Measurements from ENCODE around the gene PANX1.
"Not testable (repeated sequence)": the region's sequence is repeated elsewhere in the genome, so short reads cannot be mapped to it uniquely, and the experiment has no call there.

Gene PANX1

DNA sequence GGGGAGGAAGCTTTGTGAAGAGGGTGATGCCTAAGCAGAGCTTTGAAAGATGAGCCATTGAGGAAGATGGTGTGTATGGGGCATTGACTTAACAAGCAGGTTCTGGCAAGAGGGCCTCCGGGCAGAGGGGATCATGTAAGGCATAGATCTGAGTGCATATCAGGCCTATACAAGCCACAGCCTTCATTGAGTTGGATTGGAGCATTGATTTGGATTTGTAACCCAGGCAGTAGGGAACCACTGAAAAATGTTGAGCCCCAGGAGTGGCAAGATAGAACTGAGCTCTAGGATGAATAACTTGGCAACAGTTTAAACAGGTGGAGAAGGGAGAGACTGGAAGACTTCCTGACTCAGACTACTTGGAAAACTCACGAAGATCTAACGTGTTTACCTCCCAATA, 21.4 kb downstream of the PANX1 start:
- no peak for DNase-seq (ENCODE audit: low spot score)

DNA sequence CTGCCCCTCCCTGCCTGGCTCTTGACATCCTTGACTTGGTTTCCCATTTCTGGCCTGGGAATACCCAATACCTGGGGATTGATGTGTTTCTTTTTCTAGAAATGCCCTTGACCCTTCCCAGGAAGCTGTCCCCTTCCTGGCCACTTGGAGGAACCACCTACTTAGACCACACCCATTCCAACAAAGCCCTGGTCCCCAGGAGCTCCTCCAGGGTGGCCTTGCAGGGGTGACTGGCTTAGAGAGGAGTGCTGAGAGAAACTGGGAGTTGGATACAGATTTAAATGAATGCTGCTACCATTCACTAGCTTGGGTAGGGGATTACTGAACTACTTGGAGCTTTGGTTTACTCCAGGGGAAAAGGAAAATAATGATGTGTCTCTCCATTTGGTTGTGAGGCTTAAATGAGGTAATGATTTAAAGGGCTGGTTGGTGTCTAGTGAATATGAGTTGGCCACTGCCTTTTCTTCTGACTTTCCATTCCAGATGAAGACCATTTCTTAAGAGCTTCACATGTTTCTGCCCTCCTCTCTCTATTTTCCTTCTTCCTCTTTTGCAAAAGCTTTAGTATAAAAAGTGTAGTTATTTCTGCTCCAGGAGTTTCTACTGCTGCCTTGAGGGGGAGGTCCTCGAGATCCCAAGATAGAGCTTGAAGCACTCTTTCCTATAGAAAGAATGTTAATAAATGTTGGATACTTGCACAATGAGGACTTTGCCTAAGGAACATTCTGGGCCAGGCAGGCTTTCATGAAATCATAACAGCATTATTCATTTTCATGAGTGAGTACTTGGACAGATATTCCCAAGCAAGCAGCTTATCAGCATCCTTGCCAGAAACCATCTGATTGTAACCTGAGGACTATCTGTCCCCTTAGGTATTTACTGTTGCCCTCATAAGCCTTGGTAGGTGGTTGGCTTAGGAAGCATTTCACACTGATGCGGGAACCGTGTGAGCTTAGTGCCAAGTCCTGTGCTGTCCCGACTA, 22.4 kb downstream of the PANX1 start:
- no peak for DNase-seq (ENCODE audit: low spot score)

DNA sequence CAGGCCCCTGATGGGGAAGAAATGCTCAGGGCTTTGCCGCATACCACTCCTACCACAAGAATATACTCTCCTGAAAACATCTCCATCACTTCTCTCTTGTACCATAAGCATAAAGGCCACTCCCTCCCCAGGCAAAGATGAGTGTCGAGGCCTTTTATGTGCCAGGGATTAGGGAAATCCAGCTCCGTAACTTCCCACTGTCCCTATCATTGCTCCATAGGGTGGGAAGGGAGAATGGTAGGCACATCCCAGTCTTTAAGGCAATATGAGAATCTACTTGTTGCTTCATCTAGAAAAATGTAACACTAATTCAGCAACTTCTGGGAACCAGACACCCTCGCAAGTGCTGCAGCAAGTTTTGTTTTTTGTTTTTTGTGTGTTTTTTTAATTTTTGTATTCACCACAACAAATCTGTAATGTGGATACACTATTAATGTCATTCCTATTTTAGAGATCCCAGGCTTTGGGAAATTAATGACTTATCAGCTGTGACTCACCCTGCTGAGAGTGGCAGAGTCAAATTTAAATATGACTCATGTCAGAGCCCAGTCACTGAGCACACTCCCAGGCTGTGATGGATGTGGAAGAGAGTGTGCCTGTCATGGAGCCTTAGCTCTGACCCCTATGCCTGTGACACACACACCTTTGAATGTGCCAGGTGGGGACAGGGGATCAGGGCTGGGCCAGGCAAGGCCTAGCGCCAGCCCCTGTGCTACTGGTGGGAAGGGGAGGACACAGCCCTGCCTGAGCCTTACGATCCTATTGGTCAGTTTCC, 23.4 kb downstream of the PANX1 start:
- DNase-seq (ENCODE audit: low spot score), result no peak

DNA sequence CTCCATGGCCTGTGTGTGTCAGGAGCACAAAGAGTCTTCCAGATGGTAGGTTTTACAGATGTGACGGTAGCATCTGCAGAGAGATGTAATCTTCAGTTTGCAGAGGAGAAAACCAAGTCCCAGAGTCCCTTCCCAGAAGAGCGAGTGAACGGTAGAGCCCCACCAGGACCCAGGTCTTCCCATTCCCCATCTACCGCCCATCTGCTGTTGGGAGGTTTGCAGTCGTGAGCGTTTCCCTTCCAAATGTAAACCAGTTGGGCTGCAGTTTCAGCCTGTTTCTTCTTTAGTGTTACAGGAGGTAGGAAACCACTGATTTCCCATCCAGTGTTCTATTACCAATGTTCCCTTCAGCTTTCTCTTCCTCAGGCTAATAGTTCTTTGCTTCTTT, 24.0 kb downstream of the PANX1 start:
- DNase-seq (ENCODE audit: low spot score), result no peak

DNA sequence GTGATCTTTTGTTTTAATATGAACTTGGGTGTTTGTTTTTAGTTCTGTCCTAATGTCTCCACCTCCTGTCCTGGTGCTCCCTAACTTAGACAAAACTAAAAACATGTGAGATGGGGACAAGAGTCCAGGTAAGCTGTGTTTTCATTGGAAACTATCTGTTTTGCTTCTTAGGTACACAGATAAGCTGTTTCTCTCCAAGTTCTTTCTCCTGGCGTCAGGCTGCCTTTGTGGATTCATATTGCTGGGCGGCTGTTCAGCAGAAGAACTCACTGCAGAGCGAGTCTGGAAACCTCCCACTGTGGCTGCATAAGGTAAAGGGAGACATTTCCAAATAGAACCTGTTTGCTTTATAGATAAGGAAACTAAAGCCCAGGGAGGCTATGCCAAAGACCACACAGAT, 24.7 kb downstream of the PANX1 start:
- no peak for DNase-seq (ENCODE audit: low spot score)

DNA sequence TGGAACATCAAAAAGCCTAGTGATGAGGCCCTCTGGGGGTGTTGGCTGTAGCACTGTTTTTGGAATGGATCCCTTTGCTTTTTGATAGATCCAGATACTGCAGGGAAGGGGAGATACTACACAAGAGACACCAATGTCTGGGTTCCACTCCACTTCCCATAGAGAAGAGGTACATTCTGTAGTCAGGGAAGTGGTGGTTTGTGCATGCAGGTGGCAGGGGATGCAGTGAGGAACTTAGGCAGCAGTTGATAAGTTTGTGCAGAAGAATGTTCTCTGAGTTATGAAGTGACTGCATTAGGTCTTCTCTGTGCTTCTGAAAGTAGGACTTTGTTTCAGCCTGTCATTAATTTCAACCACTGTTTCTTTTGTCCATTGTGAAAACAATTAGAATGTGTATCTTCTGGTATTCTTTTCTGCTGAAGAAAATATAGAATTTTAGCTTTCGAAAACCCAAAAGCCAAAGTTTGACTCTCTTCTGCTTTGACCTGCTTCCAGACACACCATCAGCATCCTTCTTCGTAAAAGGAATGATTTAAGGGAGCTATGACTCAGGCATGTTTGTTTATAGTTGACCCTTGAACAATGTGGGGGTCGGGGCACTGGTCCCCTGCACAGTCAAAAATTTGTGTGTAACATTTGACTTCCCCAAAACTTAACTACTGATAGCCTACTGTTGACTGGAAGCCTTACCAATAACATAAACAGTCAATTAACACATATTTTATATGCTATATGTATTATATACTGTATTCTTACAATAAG, 25.6 kb downstream of the PANX1 start:
- DNase-seq (ENCODE audit: low spot score), result no peak

DNA sequence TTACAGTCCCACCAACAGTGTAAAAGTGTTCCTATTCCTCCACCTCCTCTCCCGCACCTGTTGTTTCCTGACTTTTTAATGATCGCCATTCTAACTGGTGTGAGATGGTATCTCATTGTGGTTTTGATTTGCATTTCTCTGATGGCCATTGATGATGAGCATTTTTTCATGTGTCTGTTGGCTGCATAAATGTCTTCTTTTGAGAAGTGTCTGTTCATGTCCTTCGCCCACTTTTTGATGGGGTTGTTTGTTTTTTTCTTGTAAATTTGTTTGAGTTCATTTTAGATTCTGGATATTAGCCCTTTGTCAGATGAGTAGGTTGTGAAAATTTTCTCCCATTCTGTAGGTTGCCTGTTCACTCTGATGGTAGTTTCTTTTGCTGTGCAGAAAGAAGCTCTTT, 28.7 kb downstream of the PANX1 start:
- not testable (repeated sequence) for DNase-seq (ENCODE audit: low spot score)

DNA sequence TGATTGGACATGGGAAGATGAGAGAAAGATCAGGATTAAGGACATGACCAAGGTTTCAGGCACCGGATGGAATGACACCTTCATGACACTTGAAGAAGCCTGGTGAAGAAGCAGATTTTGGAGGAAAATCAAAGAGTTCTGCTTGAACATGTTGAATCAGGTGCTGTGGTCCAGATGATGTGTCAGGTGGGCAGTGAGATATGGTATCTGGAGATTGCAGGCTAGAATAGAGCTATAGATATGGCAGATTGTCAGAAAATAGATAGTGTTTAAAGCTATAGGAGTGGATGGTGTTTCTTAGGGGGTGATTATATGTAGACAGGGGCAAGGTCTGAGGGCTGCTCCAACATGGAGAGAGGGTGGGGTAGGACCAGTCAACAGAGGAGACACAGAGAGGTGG, 40.2 kb downstream of the PANX1 start:
- DNase-seq (ENCODE audit: low spot score), result no peak

DNA sequence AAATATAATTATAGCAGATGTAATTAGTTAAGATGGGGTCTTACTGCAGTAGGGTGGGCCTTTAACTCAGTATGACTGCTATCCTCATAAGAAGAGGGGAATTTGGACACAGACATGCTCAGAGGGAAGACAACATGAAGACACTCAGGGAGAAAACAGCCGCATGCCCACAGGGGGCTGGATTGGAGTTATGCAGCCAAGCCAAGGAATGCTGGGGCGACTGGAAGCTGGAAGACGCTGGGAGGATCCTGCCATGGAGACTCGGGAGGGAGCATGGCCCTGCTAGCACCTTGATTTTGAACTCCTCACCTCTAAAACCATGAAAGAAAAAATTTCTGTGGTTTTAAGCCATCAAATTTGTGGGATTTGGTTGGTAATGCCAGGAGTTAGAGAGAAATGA, 40.9 kb downstream of the PANX1 start:
- no peak for DNase-seq (ENCODE audit: low spot score)

DNA sequence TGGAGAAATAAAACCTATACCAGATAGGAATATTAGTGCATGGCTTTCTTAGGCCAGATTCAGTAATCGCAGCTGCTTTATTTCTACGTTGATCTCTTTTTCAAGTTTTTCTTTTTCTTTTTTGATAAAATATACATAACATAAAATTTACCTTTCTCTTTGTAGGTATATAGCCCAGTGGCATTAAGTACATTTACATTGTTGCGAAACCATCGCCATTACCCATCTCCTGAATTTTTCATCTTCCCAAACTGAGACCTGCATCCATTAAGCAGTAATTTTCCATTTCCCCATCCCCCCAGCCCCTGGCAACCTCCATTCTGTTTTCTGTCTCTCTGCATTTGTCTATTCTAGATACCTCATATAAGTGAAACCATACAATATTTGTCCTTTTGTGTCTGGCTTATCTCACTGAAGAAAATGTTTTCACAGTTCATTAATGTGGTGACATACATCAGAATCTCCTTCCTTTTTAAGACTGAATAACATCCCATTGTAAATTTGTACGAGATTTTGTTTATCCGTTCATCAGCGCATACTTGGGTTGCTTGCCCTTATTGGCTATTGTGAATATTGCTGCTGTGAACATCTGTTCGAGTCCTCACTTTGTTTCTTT, 41.4 kb downstream of the PANX1 start:
- no peak for DNase-seq (ENCODE audit: low spot score)

DNA sequence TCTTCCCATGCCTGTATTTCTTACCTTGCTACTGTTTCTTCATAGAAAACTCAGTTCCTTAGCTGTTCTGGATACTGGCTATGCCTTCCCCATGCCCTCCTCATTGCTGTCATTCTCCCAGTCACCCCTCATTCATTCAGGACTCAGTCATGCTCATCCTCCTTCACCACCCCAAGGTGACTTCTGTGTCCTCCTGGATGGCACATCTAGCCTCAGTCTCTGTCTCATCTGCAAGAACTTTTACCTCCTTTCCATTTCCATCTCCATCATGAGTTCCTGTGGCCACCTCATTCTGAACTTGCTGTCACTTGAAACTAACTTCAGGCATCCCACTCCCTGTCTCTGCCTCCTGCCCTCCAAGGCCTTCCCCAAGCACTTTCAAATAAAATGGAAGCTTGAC, 42.3 kb downstream of the PANX1 start:
- DNase-seq (ENCODE audit: low spot score), result no peak

DNA sequence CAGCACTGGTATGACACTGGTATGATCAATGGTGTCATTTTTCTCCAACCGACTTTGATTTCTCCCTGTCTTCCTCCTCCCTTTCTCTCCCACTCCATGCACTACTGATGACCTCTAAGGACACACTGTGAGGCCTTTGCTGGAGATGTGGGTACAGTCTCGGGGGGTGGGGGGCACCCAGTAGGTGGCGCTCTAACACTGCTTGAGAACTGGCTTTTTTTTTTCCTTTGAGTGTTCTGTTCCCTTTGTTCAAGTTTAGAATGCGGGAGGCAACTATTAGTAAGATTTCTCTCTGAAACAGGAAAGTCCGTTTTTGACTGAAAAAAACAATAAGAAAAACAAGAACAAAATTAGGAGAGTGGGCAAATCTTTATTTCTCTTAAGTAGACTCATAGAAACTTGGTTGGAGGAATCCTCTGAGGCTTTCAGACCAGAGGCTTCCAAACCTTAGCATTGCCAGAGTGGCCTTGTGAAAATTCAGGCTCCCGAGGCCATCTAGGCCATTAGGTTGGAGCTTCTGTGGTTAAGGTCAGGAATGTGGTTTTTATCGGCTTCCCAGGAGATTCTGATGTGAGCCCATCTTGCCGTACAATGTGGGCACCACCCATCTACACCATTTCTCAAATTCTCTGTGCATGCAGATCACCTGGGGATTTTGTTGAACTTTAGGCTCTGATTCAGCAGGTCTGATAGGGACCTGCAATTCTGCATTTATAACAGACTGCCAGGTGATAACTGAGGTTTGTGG, 43.2 kb downstream of the PANX1 start:
- peak; percentile 31 for DNase-seq (ENCODE audit: low spot score)

DNA sequence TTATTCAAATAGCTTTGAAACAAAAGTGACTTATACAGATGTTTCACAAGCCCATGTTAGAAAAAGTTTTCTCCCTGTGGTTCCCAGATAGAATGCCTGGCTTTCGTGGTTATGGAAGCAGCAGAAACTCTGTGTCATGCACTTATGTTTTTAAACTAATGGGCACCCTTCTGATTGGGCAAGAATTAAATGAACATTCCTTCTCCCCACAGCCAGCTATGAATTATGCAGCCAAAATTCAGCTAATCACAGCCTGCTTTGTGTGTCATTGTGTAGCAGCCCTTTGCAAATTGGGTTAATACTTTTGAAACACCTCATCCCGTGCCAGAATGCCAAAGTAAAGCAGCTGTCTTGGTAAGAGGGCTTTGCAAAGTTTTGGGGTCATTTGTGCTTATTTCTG, 46.9 kb downstream of the PANX1 start:
- no peak for DNase-seq (ENCODE audit: low spot score)

DNA sequence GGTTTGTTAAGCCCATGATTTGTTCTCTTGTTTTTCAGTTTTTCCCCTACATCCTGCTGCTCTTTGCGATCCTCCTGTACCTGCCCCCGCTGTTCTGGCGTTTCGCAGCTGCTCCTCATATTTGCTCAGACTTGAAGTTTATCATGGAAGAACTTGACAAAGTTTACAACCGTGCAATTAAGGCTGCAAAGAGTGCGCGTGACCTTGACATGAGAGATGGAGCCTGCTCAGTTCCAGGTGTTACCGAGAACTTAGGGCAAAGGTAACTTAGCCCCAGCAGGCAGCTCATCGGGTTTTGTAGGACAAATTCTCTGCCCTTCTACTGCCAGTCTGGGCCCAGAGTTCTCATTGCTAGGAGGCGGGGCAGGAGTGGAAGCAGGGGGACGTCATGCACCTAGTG, 49.7 kb downstream of the PANX1 start:
- DNase-seq (ENCODE audit: low spot score), result no peak

DNA sequence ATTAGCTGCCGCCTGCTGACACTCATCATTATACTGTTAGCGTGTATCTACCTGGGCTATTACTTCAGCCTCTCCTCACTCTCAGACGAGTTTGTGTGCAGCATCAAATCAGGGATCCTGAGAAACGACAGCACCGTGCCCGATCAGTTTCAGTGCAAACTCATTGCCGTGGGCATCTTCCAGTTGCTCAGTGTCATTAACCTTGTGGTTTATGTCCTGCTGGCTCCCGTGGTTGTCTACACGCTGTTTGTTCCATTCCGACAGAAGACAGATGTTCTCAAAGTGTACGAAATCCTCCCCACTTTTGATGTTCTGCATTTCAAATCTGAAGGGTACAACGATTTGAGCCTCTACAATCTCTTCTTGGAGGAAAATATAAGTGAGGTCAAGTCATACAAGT, 51.1 kb downstream of the PANX1 start:
- no peak for DNase-seq (ENCODE audit: low spot score)

DNA sequence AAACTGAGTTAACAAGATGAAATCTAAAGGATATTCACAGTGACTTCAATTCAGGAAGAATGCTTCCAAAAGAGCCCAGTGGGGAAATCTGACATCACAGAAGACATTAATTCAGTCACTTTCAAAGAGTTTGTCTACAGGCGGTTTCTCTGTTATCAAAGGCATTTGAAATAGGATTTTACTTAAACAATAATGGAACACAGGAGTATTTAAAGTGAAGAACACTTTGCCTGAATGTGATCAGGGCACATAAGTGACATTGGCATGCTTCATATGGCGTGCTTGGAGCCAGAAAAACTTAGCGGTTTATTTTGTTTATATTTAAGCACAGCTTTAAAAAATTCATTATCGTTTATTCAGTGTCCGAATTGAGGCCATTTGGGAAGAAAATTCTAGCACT, 52.9 kb downstream of the PANX1 start:
- no peak for DNase-seq (ENCODE audit: low spot score)

DNA sequence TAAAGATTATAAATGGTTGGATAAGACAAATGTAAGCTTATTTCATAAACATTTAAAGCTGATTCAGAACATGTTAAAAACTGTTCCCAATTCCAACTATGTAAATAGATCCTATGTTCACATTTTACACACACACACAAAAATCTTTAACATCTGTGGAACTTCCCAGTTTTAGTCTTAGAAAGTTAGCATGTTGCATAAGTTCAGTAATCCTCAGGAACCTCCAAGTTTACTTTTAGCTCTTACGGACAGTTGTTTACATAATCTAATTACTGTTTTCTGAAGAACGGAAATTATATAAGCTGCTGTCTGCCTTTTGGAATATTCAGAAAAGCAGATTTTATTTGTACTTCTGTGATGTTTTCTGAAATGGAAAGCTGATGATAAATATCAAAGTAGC, 53.3 kb downstream of the PANX1 start:
- DNase-seq (ENCODE audit: low spot score), result no peak

DNA sequence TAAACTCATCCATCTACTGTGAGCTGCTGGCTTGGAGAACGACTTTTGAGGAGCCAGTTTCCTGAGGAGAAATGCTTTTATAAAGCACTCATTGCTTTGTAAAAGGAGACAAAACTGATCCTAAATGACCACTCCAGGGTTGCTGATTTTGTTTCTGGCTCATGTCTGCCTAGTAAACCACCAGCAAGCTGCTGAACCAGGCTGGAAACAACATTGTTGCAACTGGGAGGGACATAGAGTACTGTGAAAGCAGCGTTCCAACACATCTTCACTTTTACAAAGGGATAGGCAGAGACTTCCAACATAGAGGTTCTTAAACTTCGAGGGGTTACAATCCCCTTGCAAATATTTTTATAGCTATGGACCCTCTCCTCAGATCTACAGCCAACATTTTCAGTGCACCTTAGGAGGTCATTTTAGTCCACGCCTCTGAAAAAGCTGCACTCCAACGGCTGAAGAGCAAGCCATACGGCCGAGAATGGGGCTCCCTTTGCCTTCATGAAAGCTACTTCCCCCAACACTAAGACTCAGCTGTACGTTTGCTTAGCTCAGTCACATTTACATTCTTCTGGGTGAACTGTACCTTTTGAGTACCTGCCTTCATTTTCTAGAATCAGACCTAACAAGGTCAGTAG, 54.7 kb downstream of the PANX1 start:
- no peak for DNase-seq (ENCODE audit: low spot score)

DNA sequence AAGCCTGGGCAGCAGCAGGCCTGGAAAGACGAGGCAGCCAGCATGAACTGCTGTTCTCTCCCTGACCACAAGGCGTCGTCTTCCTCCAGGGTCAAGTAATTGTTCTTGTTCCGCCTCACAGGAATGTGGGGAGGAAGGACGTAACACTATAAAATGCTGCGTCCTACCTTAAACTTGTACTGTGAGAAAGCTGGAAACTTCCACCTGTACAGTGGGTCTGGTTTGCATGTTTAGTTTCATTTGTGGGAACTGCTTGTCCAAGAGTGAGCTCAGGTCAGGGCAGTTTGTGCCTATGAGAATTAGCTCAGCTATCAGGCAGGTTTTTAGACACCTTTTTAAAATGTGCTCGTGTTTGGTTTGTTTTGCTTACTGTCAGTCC, 55.2 kb downstream of the PANX1 start:
- peak; percentile 15 for DNase-seq (ENCODE audit: low spot score)

DNA sequence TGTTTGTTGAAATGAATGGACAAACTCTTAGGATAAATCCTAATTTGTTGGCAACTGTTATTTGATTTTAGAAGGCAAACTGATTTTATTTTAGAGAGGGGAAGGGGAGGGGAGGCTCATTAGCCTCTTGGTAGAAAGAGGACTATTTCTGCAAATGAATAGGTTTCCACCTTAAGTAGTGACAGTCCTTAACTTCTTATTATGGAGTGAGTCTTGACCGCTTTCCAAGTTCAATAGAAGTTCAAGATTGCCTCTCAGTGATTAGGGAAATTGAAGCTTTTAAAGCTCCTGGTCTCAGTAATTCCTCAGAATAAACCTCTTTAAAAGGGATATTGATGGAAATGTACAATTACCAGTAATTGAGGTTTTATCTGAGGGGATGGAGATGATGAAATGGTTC, 55.7 kb downstream of the PANX1 start:
- DNase-seq (ENCODE audit: low spot score), result no peak

DNA sequence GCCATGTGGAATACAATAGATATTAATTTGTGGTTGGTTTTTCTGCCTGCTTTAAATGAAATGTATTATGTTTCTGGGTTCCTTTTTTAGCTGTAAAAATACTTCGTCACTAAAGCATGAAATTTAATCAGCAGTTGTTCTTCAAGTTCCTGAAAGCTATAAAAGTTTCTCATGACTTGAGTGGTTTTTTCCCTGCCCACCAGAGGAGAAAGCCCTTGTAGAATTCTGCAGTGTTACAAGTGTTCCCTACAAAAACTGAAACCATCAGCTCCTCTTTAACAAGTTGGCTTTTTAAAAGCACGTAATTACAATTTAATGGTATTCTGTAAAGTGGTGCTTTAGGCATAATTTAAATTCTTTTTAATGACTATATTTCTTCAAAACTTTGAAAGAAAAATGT, 56.2 kb downstream of the PANX1 start:
- DNase-seq (ENCODE audit: low spot score), result peak; percentile 12
